ENCODE results near the gene TANGO6.

DNA sequence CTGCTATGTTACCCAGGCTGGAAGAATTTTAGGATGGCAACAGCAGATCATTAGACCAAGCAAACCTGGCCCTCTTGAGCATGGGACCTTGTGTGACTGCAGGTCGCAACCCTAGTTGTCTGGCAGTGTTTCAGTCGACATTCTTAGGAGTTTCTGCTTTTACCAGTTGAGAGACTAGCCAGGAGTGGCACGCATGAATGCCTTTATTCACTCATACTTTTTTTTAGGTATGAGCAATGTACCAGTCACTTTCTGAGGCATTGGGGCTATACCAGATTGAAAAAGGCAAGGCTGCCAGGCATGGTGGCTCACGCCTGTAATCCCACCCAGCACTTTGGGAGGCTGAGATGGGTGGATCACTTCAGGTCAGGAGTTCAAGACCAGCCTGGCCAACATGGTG, 233.9 kb downstream of the TANGO6 start:
- TF ChIP-seq BHLHE40 (IDR thresholded peaks at IDR 0.05; ENCODE audit: borderline replicate concordance) (no peak), PKNOX1 (IDR thresholded peaks at IDR 0.05) (no peak), SP1 (IDR thresholded peaks at IDR 0.05) (no peak), ARNT (IDR thresholded peaks at IDR 0.05) (no peak), ZNF384 (IDR thresholded peaks at IDR 0.05) (no peak), TARDBP (IDR thresholded peaks at IDR 0.05) (no peak), FOXK2 (IDR thresholded peaks at IDR 0.05) (no peak), NFRKB (IDR thresholded peaks at IDR 0.05) (no peak), ELF4 (IDR thresholded peaks at IDR 0.05) (no peak), L3MBTL2 (conservative IDR thresholded peaks at IDR 0.05) (no peak), FOXA1 (IDR thresholded peaks at IDR 0.05) (no peak), FOXM1 (IDR thresholded peaks at IDR 0.05; ENCODE audit: borderline replicate concordance) (no peak), SUZ12 (IDR thresholded peaks at IDR 0.05) (no peak), HDGF (IDR thresholded peaks at IDR 0.05; ENCODE audit: borderline replicate concordance) (no peak)
